HepG2 (cell line): ENCODE data around the gene CSNK2B.

Experiments used
- POLR2AphosphoS5 ChIP-seq: IDR thresholded peaks from 2 replicates; pipeline ENCODE4 v1.6.1; 2012; ENCODE audit warnings: low read depth, low read length
- ZFAT ChIP-seq: sonication (generic); formaldehyde crosslinking; conservative IDR thresholded peaks from 2 replicates; pipeline ENCODE4 v1.8.1; 2023; ENCODE audit warnings: missing genetic modification reagents, inconsistent platforms
- TF ChIP-seq, protein P1 (sequence below): fragments of 450-650 bp; IDR thresholded peaks from 2 replicates; pipeline ENCODE4 v1.6.1; 2016

DNA sequence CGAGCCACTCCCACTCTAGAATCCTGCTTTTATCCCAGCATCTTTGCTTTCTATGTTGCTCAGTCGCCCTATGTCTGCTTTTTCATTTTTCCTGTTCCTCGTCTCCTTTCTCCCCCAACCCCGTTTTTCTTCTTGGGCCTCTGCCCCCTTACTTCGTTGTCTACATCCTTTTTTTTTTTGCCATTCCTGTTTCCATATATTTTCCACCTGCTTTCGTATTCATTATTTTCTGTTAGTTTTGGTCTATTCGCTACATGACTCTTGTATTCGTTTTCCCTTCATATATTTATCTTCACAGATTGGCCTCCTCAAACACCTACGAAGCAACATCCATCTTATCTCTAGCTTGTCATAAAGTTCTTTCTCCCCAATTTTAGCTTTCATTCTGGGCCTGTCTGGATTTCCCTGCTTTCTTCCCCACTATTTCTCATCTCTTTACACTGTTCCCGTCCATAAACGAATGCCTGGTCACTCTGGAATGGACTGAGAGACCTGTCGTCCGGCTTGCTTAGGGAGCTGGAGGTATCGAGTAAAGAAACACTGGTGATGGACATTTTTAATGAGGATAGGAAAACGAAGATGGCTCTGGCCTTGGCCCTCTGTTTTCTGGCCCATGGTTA is 44.5 kb upstream of the CSNK2B start:
- TF ChIP-seq, protein P1, sequence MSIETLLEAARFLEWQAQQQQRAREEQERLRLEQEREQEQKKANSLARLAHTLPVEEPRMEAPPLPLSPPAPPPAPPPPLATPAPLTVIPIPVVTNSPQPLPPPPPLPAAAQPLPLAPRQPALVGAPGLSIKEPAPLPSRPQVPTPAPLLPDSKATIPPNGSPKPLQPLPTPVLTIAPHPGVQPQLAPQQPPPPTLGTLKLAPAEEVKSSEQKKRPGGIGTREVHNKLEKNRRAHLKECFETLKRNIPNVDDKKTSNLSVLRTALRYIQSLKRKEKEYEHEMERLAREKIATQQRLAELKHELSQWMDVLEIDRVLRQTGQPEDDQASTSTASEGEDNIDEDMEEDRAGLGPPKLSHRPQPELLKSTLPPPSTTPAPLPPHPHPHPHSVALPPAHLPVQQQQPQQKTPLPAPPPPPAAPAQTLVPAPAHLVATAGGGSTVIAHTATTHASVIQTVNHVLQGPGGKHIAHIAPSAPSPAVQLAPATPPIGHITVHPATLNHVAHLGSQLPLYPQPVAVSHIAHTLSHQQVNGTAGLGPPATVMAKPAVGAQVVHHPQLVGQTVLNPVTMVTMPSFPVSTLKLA: no peak
- TF ChIP-seq ZFAT (CRISPR knock-in tag) (no peak), POLR2AphosphoS5 (no peak)
